Loucy (cell line): Measurements from ENCODE around the gene BET1.

Experiments used
- H2AFZ ChIP-seq: fragments of 200-600 bp; sonication (generic); 2 replicates; pipeline ENCODE4 v1.6.0; 2016; ENCODE audit warnings: antibody characterized with exemption, mild to moderate bottlenecking, low read length, moderate library complexity
- H3F3A ChIP-seq: fragments of 200-600 bp; 2 replicates; pipeline ENCODE4 v1.6.0; 2016; ENCODE audit warnings: antibody characterized with exemption, low read depth, mild to moderate bottlenecking
- H3K27me3 ChIP-seq: fragments of 200-600 bp; sonication (generic); 2 replicates; pipeline ENCODE4 v1.6.1; 2014; ENCODE audit warnings: low read length, mild to moderate bottlenecking; ENCODE audit not compliant: insufficient read depth, poor library complexity, severe bottlenecking
- H3K36me3 ChIP-seq: fragments of 200-600 bp; sonication (generic); 2 replicates; pipeline ENCODE4 v1.6.1; 2016; ENCODE audit warnings: low read length; ENCODE audit not compliant: insufficient read depth
- H3K4me1 ChIP-seq: fragments of 200-600 bp; sonication (generic); 2 replicates; pipeline ENCODE4 v1.5.1; 2014; ENCODE audit warnings: low read length, mild to moderate bottlenecking; ENCODE audit not compliant: insufficient read depth, poor library complexity, severe bottlenecking
- H3K4me2 ChIP-seq: fragments of 200-600 bp; sonication (generic); 2 replicates; pipeline ENCODE4 v1.6.0; 2014; ENCODE audit warnings: antibody characterized with exemption, low read length, low read depth, mild to moderate bottlenecking; ENCODE audit not compliant: poor library complexity, severe bottlenecking
- H3K4me3 ChIP-seq: fragments of 200-600 bp; sonication (generic); 2 replicates; pipeline ENCODE4 v1.5.1; 2014; ENCODE audit warnings: low read length, mild to moderate bottlenecking, mixed read lengths; ENCODE audit not compliant: poor library complexity, severe bottlenecking
- H3K79me2 ChIP-seq: fragments of 200-600 bp; sonication (generic); 2 replicates; pipeline ENCODE4 v1.6.1; 2014; ENCODE audit warnings: low read length; ENCODE audit not compliant: insufficient read depth
- H3K9ac ChIP-seq: fragments of 200-600 bp; sonication (generic); 2 replicates; pipeline ENCODE4 v1.6.0; 2014; ENCODE audit warnings: mild to moderate bottlenecking, low read depth, low read length, moderate library complexity; ENCODE audit not compliant: poor library complexity, severe bottlenecking
- H3K9me2 ChIP-seq: fragments of 200-600 bp; sonication (generic); replicated peaks from 2 replicates; pipeline ENCODE4 v1.6.1; 2016; ENCODE audit warnings: low read depth, low read length, mixed read lengths
- H3K9me3 ChIP-seq: fragments of 200-600 bp; sonication (generic); 2 replicates; pipeline ENCODE4 v1.6.1; 2014; ENCODE audit warnings: mild to moderate bottlenecking, antibody characterized with exemption, low read length, low read depth; ENCODE audit not compliant: insufficient read depth
- H4K20me1 ChIP-seq: fragments of 200-600 bp; sonication (generic); 2 replicates; pipeline ENCODE4 v1.6.0; 2014; ENCODE audit warnings: antibody characterized with exemption, low read length, mild to moderate bottlenecking; ENCODE audit not compliant: insufficient read depth, poor library complexity, severe bottlenecking
- CTCF ChIP-seq: fragments of 200-600 bp; sonication (generic); conservative IDR thresholded peaks from 2 replicates; pipeline ENCODE4 v1.5.1; 2014; ENCODE audit warnings: mild to moderate bottlenecking, antibody characterized with exemption, low read length
- EZH2phosphoT487 ChIP-seq: fragments of 200-600 bp; IDR thresholded peaks from 2 replicates; pipeline ENCODE4 v1.6.1; 2018; ENCODE audit warnings: antibody characterized with exemption, mild to moderate bottlenecking, moderate library complexity, borderline replicate concordance

BET1 gene

GRCh38 chr7:94050046-94050445 is 45.9 kb upstream of the BET1 start:
- H3K9me3 ChIP-seq: no peaks in the 10 kb centered on the region
- H2AFZ ChIP-seq: no peak overlapping the region
- H3K79me2 ChIP-seq: no peaks in the 10 kb centered on the region
- H3K4me1 ChIP-seq: no peaks in the 10 kb centered on the region
- H3K4me3 ChIP-seq: no peak overlapping the region
- H3K27me3 ChIP-seq: peaks cover 75% of the 10 kb centered on the region
- H3K4me2 ChIP-seq: no peak overlapping the region
- no peaks in the 10 kb centered on the region for H3F3A ChIP-seq
- H3K9ac ChIP-seq: no peak overlapping the region
- H3K9me2 ChIP-seq: no peaks in the 10 kb centered on the region
- no peaks in the 10 kb centered on the region for H4K20me1 ChIP-seq
- H3K36me3 ChIP-seq: no peaks in the 10 kb centered on the region
- no peak for TF ChIP-seq EZH2phosphoT487
- TF ChIP-seq CTCF: no peak

GRCh38 chr7:94049615-94050014 is 45.5 kb upstream of the BET1 start:
- Histone ChIP-seq H2AFZ (no peak overlapping the region), H3K27me3 (peaks cover 77% of the 10 kb centered on the region)

GRCh38 chr7:94048755-94049154 is 44.6 kb upstream of the BET1 start:
- TF ChIP-seq CTCF: no peak
- TF ChIP-seq EZH2phosphoT487: no peak
- H3K9me2 ChIP-seq: no peaks in the 10 kb centered on the region

More at GRCh38 chr7:94049615-94050014, 45.5 kb upstream of the BET1 start:
- no peak for TF ChIP-seq CTCF
- Histone ChIP-seq H3K9me2 (no peaks in the 10 kb centered on the region), H3K4me2 (no peak overlapping the region), H3K36me3 (no peaks in the 10 kb centered on the region), H3K79me2 (no peaks in the 10 kb centered on the region), H3K9ac (no peak overlapping the region), H3K9me3 (no peaks in the 10 kb centered on the region), H3K4me3 (no peak overlapping the region), H3F3A (no peaks in the 10 kb centered on the region), H4K20me1 (no peaks in the 10 kb centered on the region), H3K4me1 (no peaks in the 10 kb centered on the region)

More at GRCh38 chr7:94048755-94049154, 44.6 kb upstream of the BET1 start:
- Histone ChIP-seq H3K4me3 (no peak overlapping the region), H3K79me2 (no peaks in the 10 kb centered on the region), H3K4me1 (no peaks in the 10 kb centered on the region), H3K36me3 (no peaks in the 10 kb centered on the region), H3K9me3 (no peaks in the 10 kb centered on the region), H3K27me3 (peaks cover 68% of the 10 kb centered on the region), H3F3A (no peaks in the 10 kb centered on the region), H2AFZ (no peak overlapping the region), H3K4me2 (no peak overlapping the region), H4K20me1 (no peaks in the 10 kb centered on the region), H3K9ac (no peak overlapping the region)
